Activated CD8-positive, alpha-beta T cell treated with anti-CD3 and anti-CD28 coated beads for 36 hours (primary cell): ENCODE measurements around the gene SNX10. TPM values are rescaled to one million over a fixed set of nuclear protein-coding genes. Genes with fewer than 3 reads are reported as not detected.

Source experiments
- ATAC-seq: fragments of 200-7000 bp; cut with Tn5 transposase; one replicate; pipeline ENCODE4 v1.10.0; 2021; ENCODE audit warnings: mild to moderate bottlenecking, moderate library complexity
- CTCF ChIA-PET: fragments of 350-600 bp; sonication (Branson Sonifier 250); formaldehyde crosslinking; loops from one replicate; lab custom pipeline; 2021; ENCODE audit warnings: antibody characterized with exemption; lab: Charles Lee
- POLR2A ChIA-PET: fragments of 350-600 bp; sonication (Branson Sonifier 250); formaldehyde crosslinking; loops from one replicate; lab custom pipeline; 2021; ENCODE audit warnings: antibody characterized with exemption; lab: Charles Lee
- DNase-seq: peaks from one replicate; pipeline ENCODE4 v3.0.0-alpha.2; 2020
- H3K27ac Mint-ChIP-seq: one replicate; pipeline ENCODE4 v1.8.0; 2021; ENCODE audit warnings: mild to moderate bottlenecking, mixed read lengths
- H3K27me3 Mint-ChIP-seq: one replicate; pipeline ENCODE4 v1.8.0; 2021; ENCODE audit warnings: mixed read lengths
- H3K36me3 Mint-ChIP-seq: one replicate; pipeline ENCODE4 v1.8.0; 2021; ENCODE audit warnings: low read depth, mixed read lengths
- H3K4me1 Mint-ChIP-seq: one replicate; pipeline ENCODE4 v1.8.0; 2021; ENCODE audit warnings: low read depth, mixed read lengths
- H3K4me3 Mint-ChIP-seq: one replicate; pipeline ENCODE4 v1.8.0; 2021; ENCODE audit warnings: mild to moderate bottlenecking, moderate library complexity, mixed read lengths
- H3K9me3 Mint-ChIP-seq: one replicate; pipeline ENCODE4 v1.8.0; 2021; ENCODE audit warnings: mixed read lengths
- intact Hi-C: fragments of 100-400 bp; cut with micrococcal nuclease; formaldehyde crosslinking; loops from one replicate; pipeline ENCODE4 v1.10.0; 2022
- total RNA-seq, 2 experiments: library from RNA; stranded (reverse); gene quantifications; one replicate each; pipeline ENCODE4 v1.2.3, GENCODE V29; 2021
- TF ChIP-seq, protein P1 (sequence below): fragments of 200-600 bp; IDR thresholded peaks from one replicate; pipeline ENCODE4 v1.8.0; 2022; ENCODE audit warnings: antibody characterized with exemption, mild to moderate bottlenecking

SNX10 gene
- total RNA-seq, 2 experiments from 2014 or later: 47.8 to 51.1 TPM

DNA sequence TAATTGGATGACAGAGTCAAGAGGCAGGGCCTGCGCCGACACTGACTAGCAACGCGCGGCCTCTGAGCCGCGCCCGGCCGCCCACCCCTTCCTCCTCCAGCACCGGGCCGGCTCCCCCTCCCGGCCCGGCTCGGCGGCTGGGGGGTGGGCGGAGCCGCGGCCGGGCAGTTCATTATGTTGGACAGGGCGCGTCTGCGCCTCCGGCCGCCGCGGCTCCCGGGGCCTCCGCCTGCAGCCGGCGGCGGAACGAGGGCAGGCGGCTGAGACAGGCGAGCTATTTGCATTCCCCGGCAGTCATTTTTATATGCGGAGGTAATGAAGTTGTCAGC, 106.7 kb downstream of the SNX10 start:
- ATAC-seq (peak; percentile 87), DNase-seq (peak; percentile 73)
- Mint-ChIP-seq H3K4me3 (peak overlapping the region; percentile 81), H3K4me1 (peaks cover 14% of the 10 kb centered on the region), H3K36me3 (no peaks in the 10 kb centered on the region), H3K27me3 (peaks cover 45% of the 10 kb centered on the region), H3K27ac (no peak overlapping the region), H3K9me3 (no peaks in the 10 kb centered on the region)
- TF ChIP-seq, protein P1, sequence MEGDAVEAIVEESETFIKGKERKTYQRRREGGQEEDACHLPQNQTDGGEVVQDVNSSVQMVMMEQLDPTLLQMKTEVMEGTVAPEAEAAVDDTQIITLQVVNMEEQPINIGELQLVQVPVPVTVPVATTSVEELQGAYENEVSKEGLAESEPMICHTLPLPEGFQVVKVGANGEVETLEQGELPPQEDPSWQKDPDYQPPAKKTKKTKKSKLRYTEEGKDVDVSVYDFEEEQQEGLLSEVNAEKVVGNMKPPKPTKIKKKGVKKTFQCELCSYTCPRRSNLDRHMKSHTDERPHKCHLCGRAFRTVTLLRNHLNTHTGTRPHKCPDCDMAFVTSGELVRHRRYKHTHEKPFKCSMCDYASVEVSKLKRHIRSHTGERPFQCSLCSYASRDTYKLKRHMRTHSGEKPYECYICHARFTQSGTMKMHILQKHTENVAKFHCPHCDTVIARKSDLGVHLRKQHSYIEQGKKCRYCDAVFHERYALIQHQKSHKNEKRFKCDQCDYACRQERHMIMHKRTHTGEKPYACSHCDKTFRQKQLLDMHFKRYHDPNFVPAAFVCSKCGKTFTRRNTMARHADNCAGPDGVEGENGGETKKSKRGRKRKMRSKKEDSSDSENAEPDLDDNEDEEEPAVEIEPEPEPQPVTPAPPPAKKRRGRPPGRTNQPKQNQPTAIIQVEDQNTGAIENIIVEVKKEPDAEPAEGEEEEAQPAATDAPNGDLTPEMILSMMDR: no peak
- ChIA-PET CTCF (interaction anchor here (1.2 to 4.5 kb wide), 6 partner anchors 10 to 33 kb away, joined by 3 to 26 read pairs (median 6); no protein-coding TSS in a partner anchor), POLR2A (interaction anchor here (1.1 to 1.4 kb wide), 2 partner anchors 9 to 11 kb away, joined by 3 to 7 read pairs; no protein-coding TSS in a partner anchor)
- intact Hi-C loops: no loop called here

DNA sequence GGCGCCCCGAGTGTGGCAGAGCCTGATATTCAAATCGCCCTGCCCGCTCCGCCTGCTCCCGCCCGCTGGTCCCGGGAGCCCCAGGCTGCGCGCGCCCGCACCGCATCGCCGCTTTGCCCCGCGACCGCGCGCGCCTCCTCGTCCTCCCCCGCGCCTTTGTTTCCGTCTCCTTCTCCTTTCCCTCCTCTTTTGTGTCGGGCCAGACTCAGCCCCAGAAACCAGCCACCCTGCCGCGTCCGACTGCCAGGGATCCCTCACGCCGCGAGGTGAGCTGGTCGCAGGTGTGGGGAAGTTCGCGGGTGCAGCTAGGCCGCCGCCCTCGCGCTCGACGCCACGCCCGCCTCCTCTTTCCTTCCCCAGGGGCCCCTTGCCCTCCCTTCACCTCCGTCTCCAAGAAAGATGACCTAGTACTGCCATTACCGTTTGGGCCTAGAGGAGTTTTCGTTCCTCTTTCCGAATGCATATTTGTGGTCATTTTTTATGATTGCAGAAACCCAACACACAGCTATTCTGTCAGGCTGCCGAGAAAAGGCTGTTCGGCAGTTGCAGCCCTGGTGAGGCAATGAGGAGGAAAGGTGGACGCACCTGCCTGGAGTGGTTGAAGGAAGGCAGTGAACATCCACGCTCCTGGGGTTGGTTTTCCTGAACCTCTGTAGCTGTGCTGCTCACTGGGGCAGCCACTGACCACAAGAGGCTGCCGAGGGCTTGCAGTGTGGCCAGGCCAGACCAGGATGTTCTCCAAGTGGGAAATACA, 107.3 kb downstream of the SNX10 start:
- TF ChIP-seq, protein P1: no peak
- peaks cover 45% of the 10 kb centered on the region for H3K27me3 Mint-ChIP-seq
- H3K4me3 Mint-ChIP-seq: peak overlapping the region; percentile 81
- ATAC-seq (peak; percentile 64), DNase-seq (peak; percentile 64)
- no peaks in the 10 kb centered on the region for H3K36me3 Mint-ChIP-seq
- peaks cover 14% of the 10 kb centered on the region for H3K4me1 Mint-ChIP-seq
- ChIA-PET CTCF (interaction anchor here (1.7 to 4.5 kb wide), 3 partner anchors 10 to 29 kb away, joined by 5 to 26 read pairs (median 6); no protein-coding TSS in a partner anchor), POLR2A (interaction anchor here (1.1 to 1.4 kb wide), 2 partner anchors 10 kb away, joined by 3 to 7 read pairs; no protein-coding TSS in a partner anchor)
- intact Hi-C loops: no loop called here
- H3K27ac Mint-ChIP-seq: peak overlapping the region; percentile 87
- no peaks in the 10 kb centered on the region for H3K9me3 Mint-ChIP-seq

DNA sequence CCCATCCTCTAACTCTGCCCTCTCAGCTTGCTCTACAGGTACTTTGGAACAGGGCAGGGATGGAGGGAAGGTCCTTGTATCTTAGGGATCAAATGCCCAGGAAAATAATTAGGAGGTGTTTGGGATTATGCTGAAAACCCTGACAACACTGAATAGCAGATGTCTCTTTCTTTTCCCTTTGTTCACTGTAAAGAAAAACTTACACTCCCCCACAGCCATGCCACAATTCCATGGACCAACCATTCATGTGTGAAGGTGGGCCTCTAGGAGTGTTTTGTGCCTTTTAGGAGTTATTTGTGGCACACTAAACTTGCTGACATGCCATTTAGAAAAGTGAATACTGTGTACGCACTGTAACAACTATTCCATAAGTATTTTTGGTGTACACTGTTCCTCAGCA, 108.1 kb downstream of the SNX10 start:
- peaks cover 14% of the 10 kb centered on the region for H3K4me1 Mint-ChIP-seq
- ChIA-PET POLR2A (interaction anchor here (1.4 kb wide), 1 partner anchor 10 kb away, joined by 7 read pairs; no protein-coding TSS in a partner anchor), CTCF (interaction anchor here (2.6 to 4.5 kb wide), 2 partner anchors 22 to 30 kb away, joined by 5 to 26 read pairs; no protein-coding TSS in a partner anchor)
- H3K27ac Mint-ChIP-seq: no peak overlapping the region
- no peaks in the 10 kb centered on the region for H3K9me3 Mint-ChIP-seq
- no peak for ATAC-seq
- intact Hi-C loops: no loop called here
- peaks cover 45% of the 10 kb centered on the region for H3K27me3 Mint-ChIP-seq
- no peaks in the 10 kb centered on the region for H3K36me3 Mint-ChIP-seq
- TF ChIP-seq, protein P1: no peak
- H3K4me3 Mint-ChIP-seq: peak overlapping the region; percentile 81
- DNase-seq: no peak

DNA sequence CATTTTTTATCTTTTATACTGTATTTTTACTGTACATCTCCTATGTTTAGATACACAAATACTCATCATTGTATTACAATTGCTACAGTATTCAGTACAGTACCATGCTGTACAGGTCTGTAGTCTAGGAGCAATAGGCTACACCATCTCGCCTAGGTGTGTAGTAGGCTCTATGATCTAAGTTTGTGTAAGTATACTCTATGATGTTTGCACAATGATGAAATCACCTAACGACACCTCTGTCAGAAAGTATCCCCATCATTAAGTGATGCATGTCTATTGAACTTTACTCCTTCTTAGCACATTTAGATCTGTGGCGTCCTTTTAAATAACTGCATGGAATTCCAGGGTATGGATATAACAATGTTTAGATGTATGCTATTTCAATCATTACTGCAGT, 112.0 kb downstream of the SNX10 start:
- Mint-ChIP-seq H3K36me3 (no peaks in the 10 kb centered on the region), H3K4me3 (no peak overlapping the region), H3K9me3 (peaks cover 5% of the 10 kb centered on the region), H3K27ac (no peak overlapping the region), H3K27me3 (peaks cover 30% of the 10 kb centered on the region), H3K4me1 (peaks cover 8% of the 10 kb centered on the region)
- intact Hi-C loops: no loop called here
- DNase-seq (no peak), ATAC-seq (no peak)
- ChIA-PET CTCF (interaction anchor here (0.9 to 2.0 kb wide), 5 partner anchors 12 to 34 kb away, joined by 3 to 6 read pairs (median 5); no protein-coding TSS in a partner anchor), POLR2A (no interaction called here)
- TF ChIP-seq, protein P1: no peak
